Lung (tissue), 12 donors: ENCODE measurements around the gene KIAA1217. TPM values are rescaled to one million over a fixed set of nuclear protein-coding genes. Genes with fewer than 3 reads are reported as not detected.

Experiments used
- ATAC-seq: fragments of 200-7000 bp; cut with Tn5 transposase; one replicate; pipeline ENCODE4 v1.9.1; 2020; ENCODE audit warnings: moderate number of reproducible peaks; ENCODE audit not compliant: insufficient read depth, low FRiP score
- DNase-seq, 3 donors: peaks; one replicate each; pipeline ENCODE4 v3.0.0-alpha.2; 2013 to 2017
- H3K27ac ChIP-seq, 2 donors: one replicate each; pipeline ENCODE4 v1.5.1; 2013; ENCODE audit warnings: mild to moderate bottlenecking in 2 of 2, moderate library complexity in 2 of 2, control low read depth in 1 of 2, inconsistent platforms in 1 of 2, low read depth in 1 of 2, low read length in 1 of 2
- H3K27me3 ChIP-seq, 3 donors: one replicate each; pipeline ENCODE4 v1.5.1; 2013; ENCODE audit warnings: low read length in 2 of 3; ENCODE audit not compliant: control insufficient read depth in 3 of 3, insufficient read depth in 3 of 3
- H3K36me3 ChIP-seq, 4 donors: one replicate each; pipeline ENCODE4 v1.5.1; 2013; ENCODE audit warnings: low read length in 4 of 4, mild to moderate bottlenecking in 1 of 4, moderate library complexity in 1 of 4; ENCODE audit not compliant: control insufficient read depth in 4 of 4, insufficient read depth in 4 of 4
- H3K4me1 ChIP-seq, 5 donors: one replicate each; pipeline ENCODE4 v1.5.1; 2013; ENCODE audit warnings: low read length in 5 of 5, mild to moderate bottlenecking in 2 of 5, moderate library complexity in 1 of 5; ENCODE audit not compliant: control insufficient read depth in 5 of 5, insufficient read depth in 5 of 5
- H3K4me3 ChIP-seq: one replicate; pipeline ENCODE4 v1.5.1; 2013; ENCODE audit warnings: mild to moderate bottlenecking, control low read depth, moderate library complexity
- H3K9ac ChIP-seq, 2 donors: one replicate each; pipeline ENCODE4 v1.5.1; 2013; ENCODE audit warnings: low read length in 2 of 2, control low read depth in 1 of 2; ENCODE audit not compliant: insufficient read depth in 1 of 2
- H3K9me3 ChIP-seq, 4 donors: one replicate each; pipeline ENCODE4 v1.5.1; 2013; ENCODE audit warnings: low read length in 3 of 4, mild to moderate bottlenecking in 1 of 4, moderate library complexity in 1 of 4; ENCODE audit not compliant: control insufficient read depth in 4 of 4, insufficient read depth in 3 of 4
- WGBS, 2 donors: extraction: QIAGEN DNeasy Blood & Tissue Kit; methylation state at CpG; one replicate each; pipeline ENCODE4 v1.1.7; 2013; 5-methylcytosine and 5-hydroxymethylcytosine counted together
- polyA plus RNA-seq, 2 donors: library from polyadenylated mRNA; stranded (reverse); fragments of 200-250 nt; gene quantifications; one replicate each; pipeline ENCODE4 v1.2.1, GENCODE V29; 2013
- total RNA-seq, 2 donors: library from RNA; depleted of rRNA in 1 of 2; stranded (reverse); fragments of >200 nt in 1 of 2; gene quantifications; one replicate each; pipeline ENCODE4 v1.2.1, GENCODE V29; 2014 to 2021
- TF ChIP-seq, protein P1 (sequence below): IDR thresholded peaks from 2 replicates; pipeline ENCODE4 v1.5.1; 2012; ENCODE audit warnings: mild to moderate bottlenecking; ENCODE audit errors: control extremely low read depth, extremely low read depth
- donor health status: control.
- donor health status: control.
- donor health status: Bipolar disorder and iron deficiency.
- donor health status: healthy.
- donor health status: DM: yes; HTN: yes; CAD: no.

Gene KIAA1217
- total and polyA plus RNA-seq, 4 donors, result 5.5 to 58.6 (median 24.1) TPM

DNA sequence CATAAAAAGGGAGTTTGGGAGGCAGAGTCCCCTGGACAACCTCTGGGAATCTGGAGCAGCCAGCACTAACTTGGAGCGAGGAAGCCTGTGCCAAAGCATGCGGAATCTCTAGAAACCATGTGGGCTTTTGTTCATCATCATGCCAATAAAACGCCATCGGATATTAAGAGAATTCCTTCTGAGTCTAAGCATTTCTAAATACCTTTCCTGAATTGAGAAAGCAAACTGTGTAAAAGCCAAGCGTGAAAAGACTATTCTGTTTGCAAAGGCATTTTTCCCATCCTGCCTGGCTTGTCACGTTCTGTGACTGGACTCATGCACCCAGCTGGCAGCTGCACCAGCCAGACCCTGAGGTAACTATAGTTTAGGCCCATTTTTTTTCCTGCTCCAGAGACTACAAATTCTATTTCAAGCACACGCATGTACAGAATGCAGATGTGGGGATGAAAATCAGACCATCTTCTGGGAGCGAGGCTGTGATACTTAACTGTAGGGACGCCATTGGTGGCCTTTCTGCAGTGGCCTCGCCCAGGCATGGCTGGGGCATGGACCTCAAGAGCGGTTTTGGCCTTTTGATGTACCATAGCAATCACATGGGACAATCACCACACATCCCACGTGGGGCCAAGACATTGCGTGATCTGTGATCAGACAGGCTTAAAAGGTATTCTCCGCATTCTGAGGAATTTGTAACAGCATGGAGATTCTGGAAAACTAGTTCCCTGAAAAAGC, 218.9 kb downstream of the KIAA1217 start:
- H3K27ac ChIP-seq, result no peak overlapping the region
- H3K36me3 ChIP-seq, result no peaks in the 10 kb centered on the region
- ATAC-seq (no peak), DNase-seq (no peak)
- no peak overlapping the region for H3K9ac ChIP-seq
- no peaks in the 10 kb centered on the region for H3K4me1 ChIP-seq
- TF ChIP-seq, protein P1, sequence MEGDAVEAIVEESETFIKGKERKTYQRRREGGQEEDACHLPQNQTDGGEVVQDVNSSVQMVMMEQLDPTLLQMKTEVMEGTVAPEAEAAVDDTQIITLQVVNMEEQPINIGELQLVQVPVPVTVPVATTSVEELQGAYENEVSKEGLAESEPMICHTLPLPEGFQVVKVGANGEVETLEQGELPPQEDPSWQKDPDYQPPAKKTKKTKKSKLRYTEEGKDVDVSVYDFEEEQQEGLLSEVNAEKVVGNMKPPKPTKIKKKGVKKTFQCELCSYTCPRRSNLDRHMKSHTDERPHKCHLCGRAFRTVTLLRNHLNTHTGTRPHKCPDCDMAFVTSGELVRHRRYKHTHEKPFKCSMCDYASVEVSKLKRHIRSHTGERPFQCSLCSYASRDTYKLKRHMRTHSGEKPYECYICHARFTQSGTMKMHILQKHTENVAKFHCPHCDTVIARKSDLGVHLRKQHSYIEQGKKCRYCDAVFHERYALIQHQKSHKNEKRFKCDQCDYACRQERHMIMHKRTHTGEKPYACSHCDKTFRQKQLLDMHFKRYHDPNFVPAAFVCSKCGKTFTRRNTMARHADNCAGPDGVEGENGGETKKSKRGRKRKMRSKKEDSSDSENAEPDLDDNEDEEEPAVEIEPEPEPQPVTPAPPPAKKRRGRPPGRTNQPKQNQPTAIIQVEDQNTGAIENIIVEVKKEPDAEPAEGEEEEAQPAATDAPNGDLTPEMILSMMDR, result no peak
- no peaks in the 10 kb centered on the region for H3K27me3 ChIP-seq
- WGBS, 2 donors, result 87 to 92% methylated on average over 14 of the region's 14 CpGs
- H3K9me3 ChIP-seq, result no peaks in the 10 kb centered on the region
- H3K4me3 ChIP-seq, result no peak overlapping the region

DNA sequence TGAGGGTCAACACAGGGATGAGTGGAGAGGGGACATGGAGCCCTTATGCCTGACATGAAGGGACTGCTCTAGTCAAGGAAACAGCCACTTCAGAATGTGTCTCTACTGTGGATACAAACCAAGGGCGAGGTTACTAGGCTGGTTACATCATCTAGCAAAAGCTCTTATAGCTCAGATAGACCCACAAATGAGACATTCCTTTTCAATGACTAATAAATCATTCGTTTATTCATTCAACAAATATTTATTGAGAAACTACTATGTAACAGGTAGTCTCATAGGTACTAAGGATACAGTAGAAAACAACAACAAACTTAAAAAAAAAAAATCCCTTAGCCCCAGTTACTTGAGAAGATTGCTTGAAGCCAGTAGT, 219.5 kb downstream of the KIAA1217 start:
- Histone ChIP-seq H3K4me3 (no peak overlapping the region), H3K4me1 (no peaks in the 10 kb centered on the region), H3K27ac (no peak overlapping the region), H3K36me3 (no peaks in the 10 kb centered on the region), H3K9me3 (no peaks in the 10 kb centered on the region), H3K9ac (no peak overlapping the region), H3K27me3 (no peaks in the 10 kb centered on the region)
- DNase-seq (no peak), ATAC-seq (peak; percentile 45)
- whole genome bisulfite sequencing, 2 donors, result 50 to 82% methylated on average over 2 of the region's 2 CpGs
- TF ChIP-seq, protein P1, result no peak

DNA sequence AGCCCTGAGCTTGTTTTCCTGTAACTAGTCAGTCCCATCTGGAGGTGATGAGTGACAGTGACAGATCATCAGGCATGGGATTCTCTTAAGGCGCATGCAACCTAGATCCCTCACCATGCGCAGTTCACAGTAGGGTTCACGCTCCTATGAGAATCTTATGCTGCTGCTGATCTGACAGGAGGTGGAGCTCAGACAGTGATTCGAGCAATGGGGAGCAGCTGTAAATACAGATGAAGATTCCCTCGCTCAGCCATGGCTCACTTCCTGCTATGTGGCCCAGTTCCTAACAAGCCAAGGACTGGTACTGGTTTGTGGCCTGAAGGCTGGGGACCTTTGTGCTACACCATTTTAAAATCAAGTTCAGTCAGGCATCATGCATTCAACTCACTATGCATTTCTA, 221.7 kb downstream of the KIAA1217 start:
- WGBS, 2 donors, result 94 to 95% methylated on average over 5 of the region's 5 CpGs
- TF ChIP-seq, protein P1, result no peak
- no peaks in the 10 kb centered on the region for H3K27me3 ChIP-seq
- H3K4me3 ChIP-seq, result no peak overlapping the region
- H3K27ac ChIP-seq, result no peak overlapping the region
- no peak overlapping the region for H3K9ac ChIP-seq
- ATAC-seq (no peak), DNase-seq (no peak)
- H3K4me1 ChIP-seq, result no peaks in the 10 kb centered on the region
- no peaks in the 10 kb centered on the region for H3K9me3 ChIP-seq
- peaks cover 0 to 6% (median 0%) of the 10 kb centered on the region in 4 donors for H3K36me3 ChIP-seq
